Mesothelial cell of epicardium (in vitro differentiated cells): ENCODE data around the gene SAFB2. TPM values are rescaled to one million over a fixed set of nuclear protein-coding genes. Genes with fewer than 3 reads are reported as not detected.
A peak's percentile ranks its signal among the peaks of the same experiment; 100 is the strongest.

ENCODE experiments used
- DNase-seq, 2 experiments: peaks; one replicate each; pipeline ENCODE4 v3.0.0; 2021; ENCODE audit warnings: low spot score in 2 of 2; ENCODE audit not compliant: unreplicated experiment in 2 of 2
- H3K27ac Mint-ChIP-seq: 2 replicates; pipeline ENCODE4 v1.8.0; 2021; ENCODE audit warnings: mixed read lengths
- H3K27me3 Mint-ChIP-seq: 2 replicates; pipeline ENCODE4 v1.8.0; 2021; ENCODE audit warnings: low read depth, mixed read lengths
- H3K36me3 Mint-ChIP-seq: 2 replicates; pipeline ENCODE4 v1.8.0; 2021; ENCODE audit warnings: mixed read lengths
- H3K4me1 Mint-ChIP-seq: 2 replicates; pipeline ENCODE4 v1.8.0; 2021; ENCODE audit warnings: mixed read lengths
- H3K4me3 Mint-ChIP-seq: 2 replicates; pipeline ENCODE4 v1.8.0; 2021; ENCODE audit warnings: mild to moderate bottlenecking, moderate library complexity, mixed read lengths
- H3K9me3 Mint-ChIP-seq: 2 replicates; pipeline ENCODE4 v1.8.0; 2021; ENCODE audit warnings: mixed read lengths
- CTCF ChIP-seq: fragments of 200-600 bp; sonication (generic); IDR thresholded peaks from one replicate; pipeline ENCODE4 v1.5.0; 2021; ENCODE audit warnings: antibody characterized with exemption; ENCODE audit not compliant: unreplicated experiment
- total RNA-seq: library from RNA; stranded (reverse); gene quantifications from 3 replicates; pipeline ENCODE4 v1.2.1, GENCODE V29; 2021

SAFB2 gene
- total RNA-seq, 1 donor from 2014 or later: 78.4 TPM

GRCh38 chr19:5562280-5562679 lies 60.3 kb downstream of the SAFB2 start:
- TF ChIP-seq CTCF: no peak
- H3K36me3 Mint-ChIP-seq: no peaks in the 10 kb centered on the region
- H3K4me1 Mint-ChIP-seq: peaks cover 8% of the 10 kb centered on the region
- no peak for DNase-seq
- peaks cover 13% of the 10 kb centered on the region for H3K27me3 Mint-ChIP-seq
- peaks cover 5% of the 10 kb centered on the region for H3K9me3 Mint-ChIP-seq
- no peak overlapping the region for H3K4me3 Mint-ChIP-seq
- H3K27ac Mint-ChIP-seq: no peak overlapping the region

GRCh38 chr19:5561559-5561958 lies 61.0 kb downstream of the SAFB2 start:
- no peak for DNase-seq
- H3K4me1 Mint-ChIP-seq: peaks cover 8% of the 10 kb centered on the region
- H3K27me3 Mint-ChIP-seq: peaks cover 13% of the 10 kb centered on the region

GRCh38 chr19:5560156-5560555 lies 62.4 kb downstream of the SAFB2 start:
- H3K4me3 Mint-ChIP-seq: no peak overlapping the region
- H3K36me3 Mint-ChIP-seq: no peaks in the 10 kb centered on the region
- DNase-seq: no peak
- peaks cover 13% of the 10 kb centered on the region for H3K27me3 Mint-ChIP-seq
- no peak overlapping the region for H3K27ac Mint-ChIP-seq
- H3K4me1 Mint-ChIP-seq: peaks cover 8% of the 10 kb centered on the region
- no peak for TF ChIP-seq CTCF
- H3K9me3 Mint-ChIP-seq: peaks cover 5% of the 10 kb centered on the region

More at GRCh38 chr19:5561559-5561958, 61.0 kb downstream of the SAFB2 start:
- Mint-ChIP-seq H3K27ac (no peak overlapping the region), H3K9me3 (peaks cover 5% of the 10 kb centered on the region), H3K4me3 (no peak overlapping the region), H3K36me3 (no peaks in the 10 kb centered on the region)
- TF ChIP-seq CTCF: peak; percentile 68

- DNase-seq: no peak
- no peak for TF ChIP-seq CTCF
- Mint-ChIP-seq H3K36me3 (no peaks in the 10 kb centered on the region), H3K4me3 (no peak overlapping the region), H3K4me1 (peaks cover 8% of the 10 kb centered on the region), H3K27ac (no peak overlapping the region), H3K9me3 (peaks cover 5% of the 10 kb centered on the region), H3K27me3 (peaks cover 13% of the 10 kb centered on the region)
Measured at GRCh38 chr19:5559804-5560133, 62.8 kb downstream of the SAFB2 start.

- DNase-seq: no peak
- peaks cover 5% of the 10 kb centered on the region for H3K9me3 Mint-ChIP-seq
- H3K4me1 Mint-ChIP-seq: peaks cover 13% of the 10 kb centered on the region
- H3K36me3 Mint-ChIP-seq: no peaks in the 10 kb centered on the region
- H3K4me3 Mint-ChIP-seq: no peak overlapping the region
- peak overlapping the region; percentile 88 for H3K27ac Mint-ChIP-seq
- peaks cover 6% of the 10 kb centered on the region for H3K27me3 Mint-ChIP-seq
- TF ChIP-seq CTCF: no peak
Measured at GRCh38 chr19:5558101-5558621, 64.4 kb downstream of the SAFB2 start.

- peaks cover 5% of the 10 kb centered on the region for H3K9me3 Mint-ChIP-seq
- H3K27me3 Mint-ChIP-seq: peaks cover 2% of the 10 kb centered on the region
- no peak overlapping the region for H3K4me3 Mint-ChIP-seq
- no peak for DNase-seq
- H3K4me1 Mint-ChIP-seq: peaks cover 13% of the 10 kb centered on the region
- peak overlapping the region; percentile 88 for H3K27ac Mint-ChIP-seq
- TF ChIP-seq CTCF: no peak
- no peaks in the 10 kb centered on the region for H3K36me3 Mint-ChIP-seq
Measured at GRCh38 chr19:5557691-5558090, 64.9 kb downstream of the SAFB2 start.
